Left renal pelvis (tissue), 4 donors: Measurements from ENCODE around the gene PRRC1. TPM values are rescaled to one million over a fixed set of nuclear protein-coding genes. Genes with fewer than 3 reads are reported as not detected.

Experiments
- DNase-seq, 4 donors: peaks; one replicate each; pipeline ENCODE4 v3.0.0-alpha.2; 2013; ENCODE audit warnings: low read depth in 4 of 4, low spot score in 3 of 4
- polyA plus RNA-seq, 4 donors: library from polyadenylated mRNA; unstranded; fragments of 120-200 nt; gene quantifications; one replicate each; pipeline ENCODE4 v1.2.1, GENCODE V29; 2013; ENCODE audit not compliant: insufficient read length in 4 of 4

The PRRC1 gene
- polyA plus RNA-seq, 4 donors, result 78.4 to 93.4 (median 89.9) TPM

- no peak for DNase-seq
Measured at GRCh38 chr5:127602481-127602880, 85.0 kb downstream of the PRRC1 start.

GRCh38 chr5:127602896-127603844 is 85.7 kb downstream of the PRRC1 start:
- DNase-seq, result no peak

Other genes with a start within 250 kb of the PRRC1 start
- gene MEGF10, start 226.8 kb upstream of the PRRC1 start, polyA plus RNA-seq, result 1 to 10 TPM in 3 of 4 donors, under 1 TPM in 1; 0.76 to 1.7 (median 1.3) TPM
- gene CTXN3, start 131.4 kb downstream of the PRRC1 start, polyA plus RNA-seq, result not detected
- 1 to 10 TPM in 1 of 4 donors, under 1 TPM in 3; 0.73 to 1.5 (median 0.78) TPM for gene CCDC192, start 185.8 kb downstream of the PRRC1 start, polyA plus RNA-seq